Measurements from ENCODE around the gene STYK1. TPM values are rescaled to one million over a fixed set of nuclear protein-coding genes. Genes with fewer than 3 reads are reported as not detected.
"Not testable (repeated sequence)": the region's sequence is repeated elsewhere in the genome, so short reads cannot be mapped to it uniquely, and the experiment has no call there.

STYK1 gene
- total RNA-seq, 2 donors from 2014 or later, result 0.12 TPM; not detected in 1

- no peak for ATAC-seq
- intact Hi-C loops (cut with DNase I), result no loop called here
- no peak for DNase-seq
These were observed 26.7 kb upstream of the STYK1 start for GRCh38 chr12:10700581-10700980.

GRCh38 chr12:10697862-10698261 is 24.0 kb upstream of the STYK1 start:
- intact Hi-C loops (cut with DNase I), result no loop called here
- no peak for ATAC-seq
- DNase-seq, result no peak

GRCh38 chr12:10697156-10697555 is 23.3 kb upstream of the STYK1 start:
- DNase-seq (no peak), ATAC-seq (no peak)
- intact Hi-C loops (cut with DNase I), result no loop called here

- intact Hi-C loops (cut with DNase I), result no loop called here
- no peak for ATAC-seq
- no peak for DNase-seq
These were observed 17.1 kb upstream of the STYK1 start for GRCh38 chr12:10690906-10691305.

- ATAC-seq (no peak), DNase-seq (no peak)
- intact Hi-C loops (cut with DNase I), result no loop called here
These were observed 15.3 kb upstream of the STYK1 start for GRCh38 chr12:10689146-10689545.

GRCh38 chr12:10688042-10688441 is 14.2 kb upstream of the STYK1 start:
- no peak for DNase-seq
- intact Hi-C loops (cut with DNase I), result no loop called here
- no peak for ATAC-seq

GRCh38 chr12:10672231-10672868 is 1.5 kb downstream of the STYK1 start:
- no peak for DNase-seq
- intact Hi-C loops (cut with DNase I), result no loop called here
- ATAC-seq, result no peak

GRCh38 chr12:10669533-10669932 is 4.3 kb downstream of the STYK1 start:
- intact Hi-C loops (cut with DNase I), result no loop called here
- ATAC-seq (no peak), DNase-seq (no peak)

GRCh38 chr12:10668526-10668925 is 5.3 kb downstream of the STYK1 start:
- ATAC-seq, result no peak
- DNase-seq, result no peak
- intact Hi-C loops (cut with DNase I), result no loop called here

- intact Hi-C loops (cut with DNase I), result no loop called here
- ATAC-seq, result no peak
These were observed 6.3 kb downstream of the STYK1 start for GRCh38 chr12:10667581-10667980.

GRCh38 chr12:10664499-10664898 is 9.4 kb downstream of the STYK1 start:
- ATAC-seq (no peak), DNase-seq (no peak)
- intact Hi-C loops (cut with DNase I), result no loop called here

More at GRCh38 chr12:10667581-10667980, 6.3 kb downstream of the STYK1 start:
- DNase-seq, result no peak

GRCh38 chr12:10663869-10664268 is 10.0 kb downstream of the STYK1 start:
- intact Hi-C loops (cut with DNase I), result no loop called here
- no peak for DNase-seq
- no peak for ATAC-seq

- intact Hi-C loops (cut with DNase I), result no loop called here
- ATAC-seq, result no peak
- DNase-seq, result no peak
These were observed 12.5 kb downstream of the STYK1 start for GRCh38 chr12:10661338-10661737.

GRCh38 chr12:10654003-10654402 is 19.8 kb downstream of the STYK1 start:
- DNase-seq (no peak), ATAC-seq (no peak)
- intact Hi-C loops (cut with DNase I), result no loop called here

GRCh38 chr12:10652192-10652591 is 21.7 kb downstream of the STYK1 start:
- intact Hi-C loops (cut with DNase I), result no loop called here
- DNase-seq (no peak), ATAC-seq (peak in 1 of 2 donors; percentile 16)

GRCh38 chr12:10646576-10646975 is 27.3 kb downstream of the STYK1 start:
- ATAC-seq; intact Hi-C loops (cut with DNase I); DNase-seq: not testable (repeated sequence)

- DNase-seq (no peak), ATAC-seq (no peak)
- intact Hi-C loops (cut with DNase I), result no loop called here
These were observed 27.9 kb downstream of the STYK1 start for GRCh38 chr12:10645910-10646309.

- ATAC-seq, result peak; percentile 41 to 67
- intact Hi-C loops (cut with DNase I), result no loop called here
- DNase-seq, result no peak
These were observed 31.9 kb downstream of the STYK1 start for GRCh38 chr12:10641735-10642500.

- DNase-seq (no peak), ATAC-seq (no peak)
- intact Hi-C loops (cut with DNase I), result no loop called here
These were observed 35.1 kb downstream of the STYK1 start for GRCh38 chr12:10638728-10639127.

- intact Hi-C loops (cut with DNase I), result no loop called here
- DNase-seq (no peak), ATAC-seq (no peak)
These were observed 37.2 kb downstream of the STYK1 start for GRCh38 chr12:10636611-10637010.

GRCh38 chr12:10636124-10636523 is 37.7 kb downstream of the STYK1 start:
- intact Hi-C loops (cut with DNase I), result no loop called here
- DNase-seq, result no peak
- no peak for ATAC-seq
